Effector CD8-positive, alpha-beta T cell (primary cell): ENCODE data around the gene RSPH6A.

Experiments used
- DNase-seq: peaks from one replicate; lab custom pipeline; 2025; lab: John Stamatoyannopoulos, UW

RSPH6A gene

GRCh38 chr19:45825263-45825605 is 10.1 kb upstream of the RSPH6A start:
- DNase-seq: no peak

GRCh38 chr19:45824531-45825262 is 9.6 kb upstream of the RSPH6A start:
- no peak for DNase-seq

GRCh38 chr19:45824041-45824471 is 8.9 kb upstream of the RSPH6A start:
- DNase-seq: no peak

GRCh38 chr19:45823182-45823581 is 8.1 kb upstream of the RSPH6A start:
- DNase-seq: no peak

- DNase-seq: no peak
These were observed 7.6 kb upstream of the RSPH6A start for GRCh38 chr19:45822716-45823115.

- DNase-seq: no peak
These were observed 6.5 kb upstream of the RSPH6A start for GRCh38 chr19:45821570-45821969.

- no peak for DNase-seq
These were observed 6.0 kb upstream of the RSPH6A start for GRCh38 chr19:45821103-45821521.

GRCh38 chr19:45820413-45821102 is 5.5 kb upstream of the RSPH6A start:
- no peak for DNase-seq

- DNase-seq: no peak
These were observed 4.7 kb upstream of the RSPH6A start for GRCh38 chr19:45819769-45820168.

- no peak for DNase-seq
These were observed 2.7 kb upstream of the RSPH6A start for GRCh38 chr19:45817725-45818301.

- peak; percentile 94 for DNase-seq
These were observed 2.1 kb upstream of the RSPH6A start for GRCh38 chr19:45817010-45817724.

- no peak for DNase-seq
These were observed 1.3 kb upstream of the RSPH6A start for GRCh38 chr19:45816236-45817009.

GRCh38 chr19:45815481-45816216 is 541 bp upstream of the RSPH6A start:
- DNase-seq: no peak

- DNase-seq: no peak
These were observed 835 bp downstream of the RSPH6A start for GRCh38 chr19:45814166-45814780.

GRCh38 chr19:45812297-45812696 is 2.8 kb downstream of the RSPH6A start:
- DNase-seq: no peak

- DNase-seq: no peak
These were observed 5.4 kb downstream of the RSPH6A start for GRCh38 chr19:45809643-45810159.

- no peak for DNase-seq
These were observed 9.4 kb downstream of the RSPH6A start for GRCh38 chr19:45805719-45806118.

- DNase-seq: no peak
These were observed 10.2 kb downstream of the RSPH6A start for GRCh38 chr19:45804959-45805230.

GRCh38 chr19:45804140-45804958 is 10.8 kb downstream of the RSPH6A start:
- no peak for DNase-seq
